ENCODE results near the gene ZBED1. TPM values are rescaled to one million over a fixed set of nuclear protein-coding genes. Genes with fewer than 3 reads are reported as not detected.

The ZBED1 gene
- total and polyA plus RNA-seq, 7 donors: 18.6 to 67.9 (median 37.6) TPM

DNA sequence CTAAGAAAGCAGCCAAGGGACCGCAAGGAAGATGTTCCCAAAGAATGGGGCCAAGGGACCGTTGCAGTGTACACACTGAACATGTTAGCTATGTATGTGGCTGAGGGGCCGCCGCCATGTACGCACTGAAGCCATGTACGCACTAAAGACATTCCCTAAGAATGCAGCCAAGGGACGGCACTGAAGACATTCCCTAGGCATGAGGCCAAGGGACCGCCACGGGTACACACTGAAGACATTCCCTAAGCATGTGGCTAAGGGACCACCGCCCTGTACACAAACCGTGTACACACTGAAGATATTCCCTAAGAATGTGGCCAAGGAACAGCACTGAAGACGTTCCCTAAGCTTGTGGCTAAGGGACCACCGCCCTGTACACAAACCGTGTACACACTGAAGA lies 54.0 kb downstream of the ZBED1 start:
- Histone ChIP-seq H3K9me3 (no peaks in the 10 kb centered on the region), H3K27me3 (ENCODE audit: insufficient read depth in 3 of 3, low read length in 2 of 3) (no peaks in the 10 kb centered on the region), H3K4me1 (no peaks in the 10 kb centered on the region), H3K4me3 (no peak overlapping the region), H3K27ac (no peak overlapping the region), H3K36me3 (ENCODE audit: insufficient read depth in 1 of 2, low read depth in 1 of 2) (no peaks in the 10 kb centered on the region)
- 97% methylated on average over 14 of the region's 14 CpGs for WGBS, 3 donors
- no peak for DNase-seq
- ATAC-seq: no peak
- intact Hi-C loops (cut with DNase I): no loop called here
- TF ChIP-seq, protein P1, sequence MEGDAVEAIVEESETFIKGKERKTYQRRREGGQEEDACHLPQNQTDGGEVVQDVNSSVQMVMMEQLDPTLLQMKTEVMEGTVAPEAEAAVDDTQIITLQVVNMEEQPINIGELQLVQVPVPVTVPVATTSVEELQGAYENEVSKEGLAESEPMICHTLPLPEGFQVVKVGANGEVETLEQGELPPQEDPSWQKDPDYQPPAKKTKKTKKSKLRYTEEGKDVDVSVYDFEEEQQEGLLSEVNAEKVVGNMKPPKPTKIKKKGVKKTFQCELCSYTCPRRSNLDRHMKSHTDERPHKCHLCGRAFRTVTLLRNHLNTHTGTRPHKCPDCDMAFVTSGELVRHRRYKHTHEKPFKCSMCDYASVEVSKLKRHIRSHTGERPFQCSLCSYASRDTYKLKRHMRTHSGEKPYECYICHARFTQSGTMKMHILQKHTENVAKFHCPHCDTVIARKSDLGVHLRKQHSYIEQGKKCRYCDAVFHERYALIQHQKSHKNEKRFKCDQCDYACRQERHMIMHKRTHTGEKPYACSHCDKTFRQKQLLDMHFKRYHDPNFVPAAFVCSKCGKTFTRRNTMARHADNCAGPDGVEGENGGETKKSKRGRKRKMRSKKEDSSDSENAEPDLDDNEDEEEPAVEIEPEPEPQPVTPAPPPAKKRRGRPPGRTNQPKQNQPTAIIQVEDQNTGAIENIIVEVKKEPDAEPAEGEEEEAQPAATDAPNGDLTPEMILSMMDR (IDR thresholded peaks at IDR 0.05): no peak

GRCh38 chrX:2445662-2446623 lies 54.8 kb downstream of the ZBED1 start:
- Histone ChIP-seq H3K27ac (no peak overlapping the region), H3K4me1 (no peaks in the 10 kb centered on the region), H3K27me3 (ENCODE audit: insufficient read depth in 3 of 3, low read length in 2 of 3) (no peaks in the 10 kb centered on the region), H3K36me3 (ENCODE audit: insufficient read depth in 1 of 2, low read depth in 1 of 2) (peaks cover 0 to 2% of the 10 kb centered on the region in 2 donors), H3K4me3 (no peak overlapping the region), H3K9me3 (no peaks in the 10 kb centered on the region)
- no peak for ATAC-seq
- TF ChIP-seq, protein P1 (IDR thresholded peaks at IDR 0.05): no peak
- intact Hi-C loops (cut with DNase I): no loop called here
- DNase-seq: no peak
- WGBS, 3 donors: 91 to 92% (median 92%) methylated on average over 31 of the region's 31 CpGs

DNA sequence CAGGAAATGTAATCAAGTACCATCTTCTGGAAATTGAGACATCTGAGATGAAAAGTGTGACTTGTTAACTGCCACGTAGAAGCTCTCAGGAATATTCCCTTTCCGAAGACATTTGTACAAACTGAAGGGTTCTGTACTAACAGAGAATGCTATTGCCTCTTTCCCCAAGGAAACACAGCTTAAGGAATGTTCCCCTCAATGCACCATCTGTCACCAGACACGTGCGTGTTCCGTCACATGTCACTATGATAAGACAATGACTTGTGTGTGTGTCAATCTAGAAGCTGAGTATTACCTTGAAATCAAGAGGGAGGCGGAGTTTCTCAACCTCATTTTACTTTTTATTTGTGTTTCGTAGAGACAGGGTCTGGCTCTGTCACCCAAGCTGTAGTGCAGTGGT lies 58.1 kb downstream of the ZBED1 start:
- H3K27ac ChIP-seq: no peak overlapping the region
- H3K4me3 ChIP-seq: no peak overlapping the region
- ATAC-seq (no peak), DNase-seq (no peak)
- WGBS, 3 donors: 79 to 80% (median 80%) methylated on average over 7 of the region's 7 CpGs
- H3K9me3 ChIP-seq: no peaks in the 10 kb centered on the region
- intact Hi-C loops (cut with DNase I): no loop called here
- H3K27me3 ChIP-seq (ENCODE audit: insufficient read depth in 3 of 3, low read length in 2 of 3): no peaks in the 10 kb centered on the region
- peaks cover 4 to 5% of the 10 kb centered on the region in 2 donors for H3K36me3 ChIP-seq (ENCODE audit: insufficient read depth in 1 of 2, low read depth in 1 of 2)
- TF ChIP-seq, protein P1 (IDR thresholded peaks at IDR 0.05): no peak
- no peaks in the 10 kb centered on the region for H3K4me1 ChIP-seq

DNA sequence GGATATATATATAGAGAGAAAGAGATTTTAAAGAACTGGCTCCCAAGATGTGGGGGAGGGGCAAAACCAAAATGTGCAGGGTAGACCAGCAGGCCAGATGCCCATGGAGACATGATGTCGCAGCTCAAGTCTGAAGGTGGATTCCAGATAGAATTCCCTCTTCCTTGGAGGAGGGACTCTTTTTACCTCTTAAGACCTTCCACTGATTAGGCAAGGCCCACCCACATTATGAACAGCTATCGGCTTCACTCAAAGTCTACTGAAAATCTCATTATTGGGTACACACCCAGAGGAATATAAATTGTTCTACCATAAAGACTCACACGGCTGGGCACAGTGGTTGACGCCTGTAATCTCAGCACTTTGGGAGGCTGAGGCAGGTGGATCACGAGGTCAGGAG lies 59.3 kb downstream of the ZBED1 start:
- Histone ChIP-seq H3K36me3 (ENCODE audit: insufficient read depth in 1 of 2, low read depth in 1 of 2) (peaks cover 4 to 5% of the 10 kb centered on the region in 2 donors), H3K27ac (no peak overlapping the region), H3K4me3 (no peak overlapping the region), H3K9me3 (no peaks in the 10 kb centered on the region), H3K27me3 (ENCODE audit: insufficient read depth in 3 of 3, low read length in 2 of 3) (no peaks in the 10 kb centered on the region), H3K4me1 (no peaks in the 10 kb centered on the region)
- WGBS, 3 donors: 96 to 98% (median 97%) methylated on average over 5 of the region's 5 CpGs
- DNase-seq: no peak
- no peak for ATAC-seq
- intact Hi-C loops (cut with DNase I): no loop called here
- TF ChIP-seq, protein P1 (IDR thresholded peaks at IDR 0.05): no peak

Data from psoas muscle (tissue), 8 donors.